Activated T-cell treated with anti-CD3 and anti-CD28 coated beads for 1 hour (primary cell): ENCODE data around the gene TRIM22.
"Not testable (repeated sequence)": the region's sequence is repeated elsewhere in the genome, so short reads cannot be mapped to it uniquely, and the experiment has no call there.

Experiments
- DNase-seq: peaks from one replicate; pipeline ENCODE4 v3.0.0-alpha.2; 2020; ENCODE audit warnings: low read depth

TRIM22 gene, protein sequence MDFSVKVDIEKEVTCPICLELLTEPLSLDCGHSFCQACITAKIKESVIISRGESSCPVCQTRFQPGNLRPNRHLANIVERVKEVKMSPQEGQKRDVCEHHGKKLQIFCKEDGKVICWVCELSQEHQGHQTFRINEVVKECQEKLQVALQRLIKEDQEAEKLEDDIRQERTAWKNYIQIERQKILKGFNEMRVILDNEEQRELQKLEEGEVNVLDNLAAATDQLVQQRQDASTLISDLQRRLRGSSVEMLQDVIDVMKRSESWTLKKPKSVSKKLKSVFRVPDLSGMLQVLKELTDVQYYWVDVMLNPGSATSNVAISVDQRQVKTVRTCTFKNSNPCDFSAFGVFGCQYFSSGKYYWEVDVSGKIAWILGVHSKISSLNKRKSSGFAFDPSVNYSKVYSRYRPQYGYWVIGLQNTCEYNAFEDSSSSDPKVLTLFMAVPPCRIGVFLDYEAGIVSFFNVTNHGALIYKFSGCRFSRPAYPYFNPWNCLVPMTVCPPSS

DNA sequence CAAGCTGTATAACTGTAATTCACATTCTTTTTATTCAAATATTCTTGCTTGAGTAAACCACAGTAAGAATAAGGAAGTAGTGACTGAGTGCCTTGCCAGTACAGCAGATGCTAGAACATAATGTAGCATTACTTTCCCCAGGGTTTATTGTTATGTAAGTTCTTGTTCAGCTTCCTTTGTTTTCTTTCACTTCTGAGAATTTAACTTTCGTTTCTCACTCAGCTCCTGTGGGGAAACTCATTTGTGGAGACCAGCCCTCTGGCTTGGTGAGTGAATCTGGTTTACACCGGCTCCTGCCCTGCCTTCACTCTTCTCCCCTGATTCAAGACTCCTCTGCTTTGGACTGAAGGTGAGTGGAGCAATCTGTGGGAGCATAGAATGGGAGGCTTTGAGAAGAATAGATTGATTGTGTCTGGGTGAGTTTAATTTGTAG lies at the start of gene TRIM22:
TSS of gene TRIM22 (plus strand) at position 240 of the 433 bp plus-strand sequence. CDS start 6,443 bp downstream, outside the sequence.
- peak; percentile 26 for DNase-seq

DNA sequence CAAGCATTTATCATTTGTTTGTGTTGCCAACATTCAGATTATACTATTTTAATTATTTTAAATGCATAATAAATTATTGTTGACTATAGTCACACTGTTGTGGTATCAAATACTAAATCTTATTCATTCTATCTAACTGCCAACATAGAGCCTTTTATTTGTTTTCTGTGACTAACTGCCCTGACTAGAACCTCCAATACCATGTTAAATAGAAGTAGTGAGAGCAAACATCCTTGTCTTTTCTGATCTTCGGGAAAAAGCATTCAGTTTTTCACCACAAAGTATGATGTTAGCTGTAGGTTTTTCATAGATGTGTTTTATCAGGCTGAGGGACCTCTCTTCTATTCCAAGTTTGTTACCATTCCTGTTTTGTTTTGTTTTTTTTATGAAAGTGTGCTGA lies 49.6 kb upstream of the TRIM22 start:
- DNase-seq, result no peak

DNA sequence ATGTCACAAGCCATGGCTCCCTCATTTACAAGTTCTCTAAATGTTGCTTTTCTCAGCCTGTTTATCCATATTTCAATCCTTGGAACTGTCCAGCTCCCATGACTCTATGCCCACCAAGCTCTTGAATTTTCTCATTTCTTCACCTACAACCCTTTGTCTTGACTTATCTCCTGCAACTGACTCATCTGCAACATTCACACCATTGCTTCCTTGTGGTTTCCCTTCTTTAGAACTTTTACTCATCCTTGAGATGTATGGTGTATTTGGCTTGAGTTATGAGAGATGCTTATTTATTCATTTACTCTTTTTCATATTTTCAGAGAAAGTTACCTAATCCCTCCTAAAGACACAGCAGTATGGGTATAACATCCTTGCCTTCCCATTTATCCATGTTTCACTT lies 46.0 kb upstream of the TRIM22 start:
- no peak for DNase-seq

DNA sequence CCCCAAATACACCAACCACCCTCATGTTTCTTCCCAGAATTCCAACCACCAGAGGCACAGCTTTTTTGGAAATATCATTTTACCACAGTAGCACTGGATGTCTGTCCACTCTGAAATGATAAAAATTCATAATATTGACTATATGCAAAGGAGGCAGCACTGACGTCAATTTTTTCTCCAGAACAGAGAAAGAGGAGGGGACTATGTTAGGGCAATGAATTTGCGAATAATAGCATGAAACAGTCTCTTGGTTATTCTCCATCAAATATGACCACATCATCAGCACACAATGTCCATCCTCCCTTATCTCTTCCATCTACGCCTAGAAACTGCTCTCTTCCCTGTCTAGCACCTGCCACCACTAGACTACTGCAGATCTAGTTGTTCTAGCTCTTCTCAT lies 43.5 kb upstream of the TRIM22 start:
- DNase-seq, result no peak

DNA sequence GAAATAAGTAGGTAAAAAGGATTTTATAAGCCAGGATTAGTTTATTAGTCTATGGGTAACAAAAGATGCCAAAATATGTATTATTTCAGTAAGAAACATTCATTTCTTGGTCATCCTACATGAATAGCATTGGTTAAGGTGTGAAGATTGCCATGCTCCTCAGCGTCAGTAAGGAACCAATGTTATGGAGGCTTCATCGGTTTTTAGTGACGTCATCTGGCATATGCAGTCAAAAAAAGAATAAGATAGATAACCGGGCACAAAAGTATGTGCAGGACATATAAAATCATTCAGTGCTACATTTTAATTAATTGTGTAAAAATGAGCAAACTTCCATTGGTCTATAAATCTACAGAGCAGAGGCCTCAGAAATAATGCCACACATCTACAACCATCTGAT lies 34.1 kb upstream of the TRIM22 start:
- no peak for DNase-seq

DNA sequence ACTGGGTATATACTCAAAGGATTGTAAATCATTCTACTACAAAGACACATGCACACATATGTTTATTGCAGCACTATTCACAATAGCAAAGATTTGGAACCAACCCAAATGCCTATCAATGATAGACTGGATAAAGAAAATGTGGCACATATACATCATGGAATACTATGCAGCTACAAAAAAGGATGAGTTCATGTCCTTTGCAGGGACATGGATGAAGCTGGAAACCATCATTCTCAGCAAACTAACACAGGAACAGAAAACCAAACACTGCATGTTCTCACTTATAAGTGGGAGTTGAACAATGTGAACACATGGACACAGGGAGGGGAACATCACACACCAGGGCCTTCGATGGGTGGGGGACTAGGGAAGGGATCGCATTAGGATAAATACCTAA lies 32.6 kb upstream of the TRIM22 start:
- DNase-seq, result not testable (repeated sequence)

DNA sequence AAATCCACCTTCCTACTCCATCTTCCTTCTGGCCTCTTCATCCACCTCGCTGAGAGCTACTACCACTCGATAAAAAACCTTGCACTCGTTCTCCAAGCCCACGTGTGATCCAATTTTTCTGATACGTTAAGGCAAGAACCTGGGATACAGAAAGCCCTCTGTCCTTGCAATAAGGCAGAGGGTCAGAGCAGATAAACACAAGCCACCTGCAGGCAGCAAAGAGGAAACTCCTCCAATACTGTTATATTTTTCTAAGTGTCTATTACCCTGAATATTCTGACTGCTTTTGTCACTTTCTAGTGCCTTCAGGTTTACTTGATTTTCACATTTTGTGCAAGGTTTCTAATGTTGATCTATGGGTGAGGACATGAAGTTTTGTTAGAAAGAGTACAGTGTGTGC lies 31.3 kb upstream of the TRIM22 start:
- no peak for DNase-seq

DNA sequence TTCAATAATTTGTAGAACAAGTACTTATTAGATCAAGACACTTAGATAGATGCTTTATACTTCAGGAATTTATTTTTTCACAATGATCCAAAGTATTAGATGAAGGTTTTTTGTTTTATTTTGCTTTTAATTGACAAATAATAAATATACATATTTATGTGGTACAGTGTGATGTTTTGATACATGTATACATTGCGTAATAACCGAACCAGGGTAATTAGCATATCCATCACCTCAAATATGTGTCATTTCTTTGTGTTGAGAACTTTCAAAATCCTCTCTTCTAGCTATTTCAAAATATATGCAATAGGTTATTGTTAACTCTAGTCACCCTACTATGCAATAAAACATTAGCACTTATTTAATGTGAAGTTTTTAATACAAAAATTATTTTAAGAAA lies 26.1 kb upstream of the TRIM22 start:
- DNase-seq, result no peak

DNA sequence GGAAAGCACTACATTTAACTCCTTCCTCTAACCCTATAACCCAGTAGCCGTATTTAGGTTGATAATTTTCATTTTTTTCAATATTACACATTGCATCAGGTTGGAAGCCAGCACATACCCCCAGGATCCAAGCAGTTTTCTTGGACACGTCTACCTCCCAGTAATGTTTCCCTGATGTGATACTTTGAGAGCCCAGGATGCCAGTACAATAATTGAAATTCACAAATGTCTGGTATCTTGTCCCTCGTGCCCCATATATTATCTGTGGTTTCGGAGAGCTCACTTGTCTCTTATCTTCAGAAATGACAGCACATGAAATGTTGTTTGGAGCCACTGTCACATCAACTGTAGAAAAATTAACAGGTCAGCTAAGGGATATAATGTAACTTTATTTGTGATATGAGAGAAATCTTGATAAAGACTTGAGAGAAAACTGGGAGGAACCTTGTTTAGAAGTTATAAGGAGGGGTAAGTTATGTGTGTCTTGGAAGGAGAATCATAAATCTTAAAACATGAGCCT lies 24.5 kb upstream of the TRIM22 start:
- no peak for DNase-seq

DNA sequence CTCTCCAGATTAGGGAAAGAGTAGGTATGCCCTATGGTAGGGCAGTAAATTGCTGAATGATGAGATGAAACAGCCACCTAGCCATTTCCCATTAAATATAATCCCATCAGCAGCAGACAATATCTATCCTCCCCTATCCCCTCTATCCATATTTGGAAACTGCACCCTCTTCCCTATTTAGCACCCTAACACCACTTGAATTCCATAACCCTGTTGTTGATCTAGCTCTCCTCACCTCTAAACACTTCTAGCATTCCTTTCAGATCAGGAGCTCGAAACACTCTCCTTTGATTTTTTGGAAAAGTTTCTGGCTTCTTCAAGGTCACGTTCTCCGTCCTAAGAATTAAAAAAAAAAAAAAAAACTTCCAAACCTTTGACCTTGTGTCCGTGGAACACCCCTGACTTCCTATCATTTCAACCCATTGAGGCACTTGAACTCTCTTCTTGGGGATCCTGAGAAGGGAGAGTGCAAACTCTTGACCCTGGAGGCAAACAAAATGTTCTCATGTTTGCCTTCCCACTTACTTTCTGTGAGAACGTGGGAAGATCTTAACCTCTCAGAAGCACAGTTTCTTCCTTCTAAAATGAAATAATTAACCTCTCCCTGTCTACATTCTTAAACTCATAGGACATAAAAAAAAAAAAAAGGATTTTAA lies 23.7 kb upstream of the TRIM22 start:
- no peak for DNase-seq

DNA sequence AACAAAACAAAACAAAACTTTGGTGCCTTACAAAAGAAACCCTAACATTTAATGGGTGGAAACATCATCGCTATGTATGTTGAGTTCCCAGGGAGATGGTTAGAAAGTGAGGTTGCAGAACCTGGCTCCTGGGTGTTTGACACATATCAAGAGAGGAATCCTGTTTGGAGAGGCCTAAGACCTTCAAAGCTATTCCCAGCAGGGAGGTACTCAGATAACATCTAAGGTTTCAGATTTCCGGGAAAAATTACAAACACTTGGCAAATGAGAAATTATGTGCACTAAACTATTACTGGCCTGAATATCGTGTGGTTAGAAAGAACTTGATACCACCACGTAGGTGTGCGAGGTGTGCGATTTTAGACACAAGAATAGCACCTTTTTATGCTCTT lies 23.2 kb upstream of the TRIM22 start:
- no peak for DNase-seq

DNA sequence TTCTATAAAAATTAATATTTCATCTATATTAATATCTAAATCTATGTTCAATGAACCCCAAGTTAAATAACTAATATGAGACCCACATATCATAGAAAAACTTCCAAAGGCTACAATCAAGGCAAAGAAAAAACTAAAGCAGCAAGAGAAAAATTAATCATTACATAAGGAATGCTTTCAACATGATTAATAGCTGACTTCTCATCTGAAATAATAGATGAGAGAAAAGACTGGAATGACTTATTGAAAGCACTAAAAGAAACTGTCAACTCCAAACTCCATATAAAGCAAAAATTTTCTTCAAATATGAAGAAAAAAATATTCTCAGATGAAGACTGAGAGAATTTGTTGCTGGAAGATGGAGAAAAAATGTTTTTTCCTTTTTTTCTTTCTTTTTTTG lies 17.8 kb upstream of the TRIM22 start:
- no peak for DNase-seq

DNA sequence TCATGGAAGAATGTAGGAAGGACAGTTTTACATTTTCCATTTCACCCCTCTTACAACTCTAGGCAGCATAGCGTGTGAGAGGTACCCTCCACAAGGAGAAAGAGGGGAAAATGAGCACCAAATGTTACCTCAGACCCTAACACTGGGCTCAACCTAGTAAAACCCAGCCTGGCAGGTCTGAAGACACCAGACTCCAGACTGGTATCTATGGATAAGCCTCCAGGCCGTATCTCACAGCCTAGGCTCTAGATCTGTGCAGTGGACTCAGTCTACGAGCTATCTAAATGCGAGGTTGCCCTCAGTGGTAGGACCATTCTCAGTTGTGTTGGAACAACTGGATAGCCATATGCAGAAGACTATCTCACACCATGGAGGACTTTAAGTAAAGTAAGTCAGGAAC lies 15.2 kb upstream of the TRIM22 start:
- DNase-seq, result no peak

DNA sequence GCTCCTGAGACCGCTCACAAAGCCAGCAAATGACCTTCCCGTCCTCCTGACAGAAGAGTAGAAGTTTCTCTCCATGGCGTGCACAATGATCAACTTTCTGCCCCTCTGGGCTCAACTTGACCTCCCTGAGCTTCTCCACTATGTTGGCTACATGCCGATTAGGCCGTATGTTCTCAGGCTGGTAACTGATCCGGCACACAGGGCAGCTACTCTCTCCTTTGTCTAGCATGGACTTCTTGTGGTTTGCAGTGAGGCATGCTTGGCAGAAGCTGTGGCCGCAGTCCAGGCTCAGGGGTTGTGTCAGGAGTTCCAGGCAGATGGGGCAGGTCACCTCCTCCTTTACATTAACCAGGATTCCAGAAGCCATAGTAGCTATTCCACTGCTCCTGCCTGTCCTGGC lies 9.8 kb upstream of the TRIM22 start:
- no peak for DNase-seq

DNA sequence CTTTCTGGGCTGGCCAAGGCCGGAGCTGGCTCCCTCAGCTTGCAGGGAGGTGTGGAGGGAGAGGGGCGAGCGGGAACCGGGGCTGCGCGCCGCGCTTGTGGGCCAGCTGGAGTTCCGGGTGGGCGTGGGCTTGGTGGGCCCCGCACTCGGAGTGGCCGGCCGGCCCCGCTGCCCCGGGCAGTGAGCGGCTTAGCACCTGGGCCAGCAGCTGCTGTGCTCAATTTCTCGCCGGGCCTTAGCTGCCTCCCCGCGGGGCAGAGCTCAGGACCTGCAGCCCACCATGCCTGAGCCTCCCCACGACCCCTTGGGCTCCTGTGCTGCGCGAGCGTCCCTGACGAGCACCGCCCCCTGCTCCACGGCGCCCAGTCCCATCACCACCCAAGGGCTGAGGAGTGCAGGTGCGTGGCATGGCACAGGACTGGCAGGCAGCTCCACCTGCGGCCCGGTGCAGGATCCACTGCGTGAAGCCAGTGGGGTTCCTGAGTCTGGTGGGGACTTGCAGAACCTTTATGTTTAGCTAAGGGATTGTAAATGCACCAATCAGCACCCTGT lies 6.6 kb upstream of the TRIM22 start:
- not testable (repeated sequence) for DNase-seq

DNA sequence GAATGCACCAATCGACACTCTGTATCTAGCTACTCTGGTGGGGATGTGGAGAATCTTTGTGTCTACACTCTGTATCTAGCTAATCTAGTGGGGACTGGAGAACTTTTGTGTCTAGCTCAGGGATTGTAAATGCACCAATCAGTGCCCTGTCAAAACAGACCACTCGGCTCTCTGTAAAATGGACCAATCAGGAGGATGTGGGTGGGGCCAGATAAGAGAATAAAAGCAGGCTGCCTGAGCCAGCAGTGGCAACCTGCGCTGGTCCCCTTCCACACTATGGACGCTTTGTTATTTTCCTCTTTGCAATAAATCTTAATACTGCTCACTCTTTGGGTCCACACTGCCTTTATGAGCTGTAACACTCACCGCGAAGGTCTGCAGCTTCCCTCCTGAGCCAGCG lies 6.0 kb upstream of the TRIM22 start:
- DNase-seq, result not testable (repeated sequence)

DNA sequence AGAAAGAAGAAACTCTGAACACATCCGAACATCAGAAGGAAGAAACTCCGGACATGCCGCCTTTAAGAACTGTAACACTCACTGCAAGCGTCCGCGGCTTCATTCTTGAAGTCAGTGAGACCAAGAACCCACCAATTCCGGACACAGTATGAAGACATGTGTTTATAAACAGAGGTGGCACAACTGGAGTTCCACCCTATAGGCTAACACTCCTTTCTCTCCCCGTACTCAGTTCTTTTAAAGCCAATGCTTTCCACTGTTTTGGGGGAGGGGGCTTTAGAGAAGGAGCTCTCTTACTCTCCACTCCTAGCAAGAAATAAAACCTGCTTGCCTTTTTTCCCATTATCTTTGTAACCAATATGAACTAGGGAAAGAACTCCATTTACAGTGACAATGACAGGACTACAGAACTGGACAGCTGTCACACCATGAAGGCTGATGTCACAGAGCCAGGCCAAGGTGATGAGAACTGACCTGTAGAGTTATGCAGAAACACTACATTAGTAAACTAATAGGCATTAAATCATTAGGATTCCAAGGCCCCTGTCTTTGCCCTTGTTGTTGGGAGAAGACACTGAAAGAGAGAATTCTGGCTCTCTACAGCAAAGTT lies 5.4 kb upstream of the TRIM22 start:
- DNase-seq, result no peak

DNA sequence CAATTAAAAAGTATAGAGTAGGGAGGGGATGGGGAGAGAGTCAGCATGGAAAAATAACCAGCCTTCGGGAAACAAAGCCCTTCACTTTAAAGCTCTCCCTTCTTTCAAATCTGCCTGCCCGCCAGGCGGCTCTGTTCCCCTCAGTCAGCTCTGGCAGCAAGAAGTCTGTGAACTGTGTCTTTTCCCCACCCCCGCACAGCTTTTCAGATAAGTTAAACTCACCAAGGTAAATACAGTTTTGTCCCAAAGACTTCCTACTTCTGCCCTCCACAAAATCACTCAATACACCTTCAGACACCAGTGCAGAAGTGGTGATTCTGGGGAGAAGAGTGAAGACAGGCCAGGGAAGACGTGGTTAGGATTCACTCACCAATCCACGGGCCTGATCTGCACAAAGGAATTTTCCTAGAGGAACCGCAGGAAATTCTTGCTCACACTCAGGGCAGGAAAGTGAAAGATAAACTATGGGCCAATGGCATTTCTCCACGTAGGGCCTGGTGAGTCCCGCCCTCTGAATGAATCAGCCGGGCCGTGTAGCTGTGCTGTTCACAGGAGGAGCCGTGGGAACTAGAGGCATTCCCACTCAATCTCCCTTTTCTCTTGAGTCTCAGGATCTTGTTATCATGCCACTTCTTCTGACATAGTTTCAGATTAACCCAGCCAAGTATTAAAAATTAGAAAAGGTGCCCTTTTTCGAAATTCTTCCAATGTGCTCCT lies 4.8 kb upstream of the TRIM22 start, which contains the start of gene TRIM5:
TSS of gene TRIM5 (minus strand) at position 429 of the 717 bp plus-strand sequence. CDS start 4,897 bp downstream, outside the sequence.
- peak; percentile 61 for DNase-seq

DNA sequence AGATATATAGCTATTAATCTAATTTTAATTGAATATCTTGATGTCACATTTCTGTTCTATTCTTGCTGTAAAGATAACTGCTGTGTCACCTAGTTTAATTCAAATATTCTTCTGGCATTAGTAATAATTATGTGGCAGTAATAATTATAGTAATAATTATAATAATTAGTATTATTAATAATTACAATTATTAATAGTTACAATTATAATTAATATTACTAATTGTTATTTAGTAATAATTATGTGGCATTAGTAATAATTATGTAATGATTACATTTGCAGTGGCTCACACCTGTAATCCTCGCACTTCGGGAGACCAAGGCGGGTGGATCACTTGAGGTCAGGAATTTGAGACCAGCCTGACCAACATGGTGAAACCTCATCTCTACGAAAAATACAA lies 3.2 kb upstream of the TRIM22 start:
- no peak for DNase-seq

DNA sequence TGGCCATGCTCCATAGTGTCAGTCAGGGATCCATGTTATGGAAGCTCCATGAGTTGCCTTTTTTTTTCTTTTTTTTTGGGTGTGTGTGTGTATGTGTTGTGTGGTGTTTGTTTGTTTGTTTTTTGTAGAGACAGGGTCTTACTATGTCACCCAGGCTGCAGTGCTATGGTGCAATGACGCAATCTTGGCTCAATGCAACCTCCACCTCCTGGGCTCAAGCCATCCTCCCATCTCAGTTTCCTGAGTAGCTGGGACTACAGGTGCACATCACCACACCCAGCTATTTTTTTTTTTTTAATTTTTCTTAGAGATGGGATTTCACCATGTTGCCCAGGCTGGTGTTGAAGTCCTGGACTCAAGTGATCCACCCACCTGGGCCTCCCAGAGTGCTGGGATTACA lies 1.1 kb upstream of the TRIM22 start:
- DNase-seq, result no peak

DNA sequence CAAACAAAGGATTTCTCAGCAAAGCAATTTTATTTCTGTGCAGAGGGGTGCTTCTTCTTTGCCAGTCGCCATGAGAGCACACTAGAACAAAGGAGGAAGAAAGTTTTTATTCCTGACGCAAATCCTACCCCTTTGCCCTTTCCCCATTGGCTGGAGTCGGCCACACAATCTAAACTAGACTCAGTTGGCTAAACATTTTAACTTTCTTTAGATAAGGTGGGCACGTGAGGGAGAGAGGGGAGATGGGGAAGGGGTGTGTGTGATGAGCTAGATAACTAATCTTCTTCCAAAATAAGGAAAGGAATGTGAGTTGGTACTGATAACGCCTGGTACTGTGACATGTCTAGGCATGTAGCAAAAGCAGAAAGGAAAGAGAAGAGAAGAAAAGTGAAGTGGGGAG lies 626 bp downstream of the TRIM22 start:
- no peak for DNase-seq

DNA sequence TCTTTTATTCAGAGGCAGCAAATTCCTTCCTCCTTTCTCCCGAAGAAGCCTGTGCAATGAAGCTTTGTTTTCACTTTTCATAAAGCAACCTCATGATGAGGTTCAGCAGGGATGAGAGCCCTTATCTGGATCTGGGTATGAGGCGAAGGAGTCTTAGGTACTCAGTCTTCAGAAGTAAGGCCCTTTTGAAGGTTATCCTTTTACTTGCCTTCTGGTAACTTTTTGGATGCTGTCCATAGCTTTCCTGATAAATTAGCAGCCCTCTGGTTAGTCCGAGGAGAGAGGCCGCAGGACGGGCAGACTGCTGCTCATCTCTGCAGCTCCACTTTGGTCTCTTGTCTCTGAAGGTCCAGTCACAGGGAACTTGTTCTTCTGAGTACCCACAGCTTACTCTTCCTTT lies 1.1 kb downstream of the TRIM22 start:
- no peak for DNase-seq
